Subcutaneous preadipocyte (primary cell): ENCODE results near the gene USP31. TPM values are rescaled to one million over a fixed set of nuclear protein-coding genes. Genes with fewer than 3 reads are reported as not detected.

Experiments used
- total RNA-seq: library from RNA; depleted of rRNA; stranded (reverse); fragments of >200 nt; gene quantifications from 2 replicates; pipeline ENCODE4 v1.2.3, GENCODE V29; 2012

USP31 gene, protein sequence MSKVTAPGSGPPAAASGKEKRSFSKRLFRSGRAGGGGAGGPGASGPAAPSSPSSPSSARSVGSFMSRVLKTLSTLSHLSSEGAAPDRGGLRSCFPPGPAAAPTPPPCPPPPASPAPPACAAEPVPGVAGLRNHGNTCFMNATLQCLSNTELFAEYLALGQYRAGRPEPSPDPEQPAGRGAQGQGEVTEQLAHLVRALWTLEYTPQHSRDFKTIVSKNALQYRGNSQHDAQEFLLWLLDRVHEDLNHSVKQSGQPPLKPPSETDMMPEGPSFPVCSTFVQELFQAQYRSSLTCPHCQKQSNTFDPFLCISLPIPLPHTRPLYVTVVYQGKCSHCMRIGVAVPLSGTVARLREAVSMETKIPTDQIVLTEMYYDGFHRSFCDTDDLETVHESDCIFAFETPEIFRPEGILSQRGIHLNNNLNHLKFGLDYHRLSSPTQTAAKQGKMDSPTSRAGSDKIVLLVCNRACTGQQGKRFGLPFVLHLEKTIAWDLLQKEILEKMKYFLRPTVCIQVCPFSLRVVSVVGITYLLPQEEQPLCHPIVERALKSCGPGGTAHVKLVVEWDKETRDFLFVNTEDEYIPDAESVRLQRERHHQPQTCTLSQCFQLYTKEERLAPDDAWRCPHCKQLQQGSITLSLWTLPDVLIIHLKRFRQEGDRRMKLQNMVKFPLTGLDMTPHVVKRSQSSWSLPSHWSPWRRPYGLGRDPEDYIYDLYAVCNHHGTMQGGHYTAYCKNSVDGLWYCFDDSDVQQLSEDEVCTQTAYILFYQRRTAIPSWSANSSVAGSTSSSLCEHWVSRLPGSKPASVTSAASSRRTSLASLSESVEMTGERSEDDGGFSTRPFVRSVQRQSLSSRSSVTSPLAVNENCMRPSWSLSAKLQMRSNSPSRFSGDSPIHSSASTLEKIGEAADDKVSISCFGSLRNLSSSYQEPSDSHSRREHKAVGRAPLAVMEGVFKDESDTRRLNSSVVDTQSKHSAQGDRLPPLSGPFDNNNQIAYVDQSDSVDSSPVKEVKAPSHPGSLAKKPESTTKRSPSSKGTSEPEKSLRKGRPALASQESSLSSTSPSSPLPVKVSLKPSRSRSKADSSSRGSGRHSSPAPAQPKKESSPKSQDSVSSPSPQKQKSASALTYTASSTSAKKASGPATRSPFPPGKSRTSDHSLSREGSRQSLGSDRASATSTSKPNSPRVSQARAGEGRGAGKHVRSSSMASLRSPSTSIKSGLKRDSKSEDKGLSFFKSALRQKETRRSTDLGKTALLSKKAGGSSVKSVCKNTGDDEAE (N-terminal part only)
- total RNA-seq, result 8.1 and 12.5 TPM in 2 replicates

DNA sequence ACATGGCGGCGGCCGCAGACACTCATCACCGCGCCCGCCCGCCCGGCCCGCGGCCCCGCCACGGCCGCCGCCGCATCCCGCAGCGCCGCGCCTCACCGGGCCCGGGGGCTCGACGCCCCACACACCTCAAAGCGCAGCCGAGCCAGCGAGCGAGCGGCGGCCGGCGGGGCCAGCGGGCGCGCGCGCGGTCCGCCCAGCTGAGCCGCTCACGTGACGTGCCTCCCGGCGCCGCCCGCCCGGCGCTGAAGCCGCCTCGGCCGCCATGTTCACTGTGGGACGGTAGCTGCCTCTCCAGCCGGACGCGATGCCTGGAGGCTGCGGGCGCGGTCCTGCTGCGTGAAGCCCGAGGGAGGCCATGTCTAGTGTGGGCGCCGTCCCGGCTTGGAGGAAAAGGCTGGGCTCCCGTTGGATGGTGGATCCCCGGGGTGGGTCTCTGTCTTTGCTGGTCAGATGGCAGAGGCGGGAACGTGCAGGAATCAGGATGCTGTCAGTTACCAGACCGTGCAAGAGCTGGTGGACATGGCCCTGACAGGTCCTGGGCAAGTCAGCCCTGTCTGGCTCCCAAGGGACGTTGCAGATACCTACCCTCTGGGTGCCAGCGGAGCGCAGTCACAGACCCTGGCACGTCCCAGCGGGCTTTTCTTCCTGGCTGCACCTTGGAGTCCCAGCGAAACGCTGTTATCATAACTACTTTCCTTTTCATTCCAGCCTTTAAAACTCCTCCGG, at the start of gene USP31:
Gene USP31 (minus strand): TSS at position 186 of the 726 bp plus-strand sequence. CDS start 182 bp downstream, at position 4.

GRCh38 chr16:23182679-23183542, 33.7 kb upstream of the USP31 start, which contains the start of gene SCNN1G:
TSS of gene SCNN1G (plus strand) at chr16:23182745. CDS start at chr16:23186272, 3,527 bp downstream.

Other genes with a start within 250 kb of the USP31 start
- gene SCNN1G, start 33.3 kb upstream of the USP31 start, total RNA-seq, result not detected in 2 replicates
- gene SCNN1B, start 152.8 kb upstream of the USP31 start, total RNA-seq, result not detected in 2 replicates